Activated CD8-positive, alpha-beta memory T cell treated with anti-CD3 and anti-CD28 coated beads, Interleukin-2, amount 50 U/mL, for 4 hours (primary cell): ENCODE measurements around the gene CDX2.
"Not testable (repeated sequence)": the region's sequence is repeated elsewhere in the genome, so short reads cannot be mapped to it uniquely, and the experiment has no call there.

Experiments used
- DNase-seq: peaks from one replicate; pipeline ENCODE4 v3.0.0-alpha.2; 2020

The CDX2 gene

DNA sequence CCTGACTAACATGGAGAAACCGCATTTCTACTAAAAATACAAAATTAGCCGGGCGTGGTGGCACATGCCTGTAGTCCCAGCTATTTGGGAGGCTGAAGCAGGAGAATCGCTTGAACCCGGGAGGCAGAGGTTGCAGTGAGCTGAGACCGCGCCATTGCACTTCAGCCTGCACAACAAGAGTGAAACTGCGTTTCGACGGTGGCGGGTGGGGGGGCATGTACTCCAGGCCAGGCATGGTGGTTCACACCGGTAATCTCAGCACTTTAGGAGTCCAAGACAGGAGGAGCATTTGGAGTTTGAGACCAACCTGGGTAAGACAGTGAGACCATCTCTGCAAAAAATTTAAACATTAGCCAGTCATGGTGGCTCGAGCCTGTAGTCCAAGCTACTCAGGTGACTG is 4.9 kb downstream of the CDX2 start:
- DNase-seq = not testable (repeated sequence)

DNA sequence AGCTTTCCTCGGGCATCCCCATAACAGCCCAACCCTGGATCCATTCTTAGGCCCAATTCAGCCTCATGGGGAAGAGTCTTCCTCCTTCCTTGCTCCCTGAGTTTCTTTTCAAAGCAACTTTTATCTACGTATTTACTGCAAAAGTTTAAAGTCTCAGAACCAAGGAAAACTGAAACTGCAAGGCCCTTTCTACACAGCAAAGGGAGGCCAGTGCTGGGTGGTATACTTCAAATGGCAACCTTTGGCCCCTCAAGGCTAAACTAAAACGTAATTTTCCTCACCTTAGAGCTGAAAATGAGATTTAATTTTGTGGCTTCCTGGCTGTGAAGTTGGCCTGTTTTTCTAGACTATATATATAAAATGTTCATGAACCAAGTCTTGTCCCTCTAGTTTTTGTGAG is 5.6 kb downstream of the CDX2 start:
- no peak for DNase-seq

DNA sequence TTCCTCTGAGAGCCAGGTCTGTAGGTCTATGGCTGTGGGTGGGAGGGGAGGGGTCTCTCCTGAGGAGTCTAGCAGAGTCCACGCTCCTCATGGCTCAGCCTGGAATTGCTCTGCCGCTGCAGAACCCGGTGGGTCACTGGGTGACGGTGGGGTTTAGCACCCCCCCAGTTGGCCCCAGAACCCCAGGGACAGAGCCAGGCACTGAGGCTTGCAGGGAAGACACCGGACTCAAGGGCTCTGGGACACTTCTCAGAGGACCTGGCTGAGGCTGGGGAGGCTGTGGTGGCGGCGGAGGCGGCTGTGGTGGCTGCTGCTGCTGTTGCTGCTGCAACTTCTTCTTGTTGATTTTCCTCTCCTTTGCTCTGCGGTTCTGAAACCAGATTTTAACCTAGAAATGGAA is 6.1 kb downstream of the CDX2 start:
- no peak for DNase-seq

DNA sequence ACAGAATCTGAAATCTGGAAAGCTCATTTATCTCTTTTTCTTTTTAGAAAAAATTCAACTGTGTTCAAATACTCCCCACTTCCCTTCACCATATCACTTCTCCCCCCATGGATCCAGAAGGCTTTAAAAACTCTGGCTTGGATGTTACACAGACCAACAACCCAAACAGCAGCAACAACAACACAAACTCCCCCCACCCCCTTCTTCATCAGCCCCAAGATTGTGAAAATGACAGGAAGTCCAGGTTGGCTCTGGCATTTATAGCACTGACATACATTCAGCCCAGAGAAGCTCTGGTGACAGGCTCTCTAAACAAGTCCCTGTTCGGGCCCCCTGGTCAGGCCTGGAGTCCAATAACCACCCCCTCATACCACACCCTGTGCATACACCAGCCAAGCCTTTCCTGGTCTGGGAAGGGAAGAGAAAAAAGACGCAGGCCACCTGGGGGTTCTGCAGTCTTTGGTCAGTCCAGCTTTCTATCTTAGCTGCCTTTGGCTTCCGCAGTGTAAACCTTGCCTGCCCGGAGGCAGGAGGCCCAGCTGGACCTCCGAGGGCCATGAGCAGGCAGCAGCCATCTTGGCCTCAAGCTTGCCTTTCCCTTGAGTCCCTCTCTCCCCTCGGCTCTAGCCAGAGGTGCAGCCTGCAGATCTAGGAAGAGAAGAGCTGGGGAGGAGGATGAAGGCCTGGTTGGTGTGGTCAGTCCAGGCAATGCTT is 6.8 kb downstream of the CDX2 start:
- no peak for DNase-seq

DNA sequence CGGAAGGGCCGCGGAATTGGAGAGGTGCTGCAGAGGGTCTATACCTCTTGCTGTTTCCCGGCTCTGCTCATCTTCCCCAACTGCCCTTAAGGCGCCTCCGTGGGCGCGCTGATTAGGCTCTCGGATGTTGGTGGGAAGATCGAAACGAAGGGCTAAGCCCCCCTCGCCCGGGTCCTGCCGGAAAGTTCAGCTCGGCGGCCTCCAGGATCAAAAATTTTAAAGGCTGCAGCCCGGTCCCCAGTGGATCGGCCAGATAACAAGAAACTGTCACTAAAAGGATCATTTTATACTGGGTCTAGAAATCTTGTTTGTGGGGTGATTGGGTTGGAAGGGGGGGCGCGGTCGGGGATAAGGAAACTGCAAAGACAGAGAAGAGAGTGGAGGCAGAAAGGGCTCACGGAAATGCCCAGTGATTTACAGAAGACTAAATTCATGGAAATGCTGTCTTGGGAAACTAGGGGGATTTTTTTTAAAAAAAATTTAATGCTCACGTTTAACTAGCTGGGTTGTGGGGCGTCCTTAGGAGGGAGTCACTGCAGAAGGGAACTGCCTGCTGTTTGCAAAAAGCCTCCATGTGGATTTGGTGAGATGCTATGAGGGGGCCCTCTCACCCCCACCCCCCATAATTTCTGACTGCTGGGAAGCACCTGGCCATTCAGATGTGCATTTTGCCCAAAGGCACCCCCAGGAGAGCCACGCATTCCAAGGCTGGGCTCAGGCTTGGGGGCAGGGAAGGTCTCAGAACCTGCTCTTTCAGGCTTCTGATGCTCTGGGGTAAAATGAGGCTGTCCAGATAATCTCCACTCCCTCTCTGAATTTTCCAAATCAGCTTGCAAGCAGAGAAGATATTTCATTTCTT is 7.7 kb downstream of the CDX2 start:
- no peak for DNase-seq

DNA sequence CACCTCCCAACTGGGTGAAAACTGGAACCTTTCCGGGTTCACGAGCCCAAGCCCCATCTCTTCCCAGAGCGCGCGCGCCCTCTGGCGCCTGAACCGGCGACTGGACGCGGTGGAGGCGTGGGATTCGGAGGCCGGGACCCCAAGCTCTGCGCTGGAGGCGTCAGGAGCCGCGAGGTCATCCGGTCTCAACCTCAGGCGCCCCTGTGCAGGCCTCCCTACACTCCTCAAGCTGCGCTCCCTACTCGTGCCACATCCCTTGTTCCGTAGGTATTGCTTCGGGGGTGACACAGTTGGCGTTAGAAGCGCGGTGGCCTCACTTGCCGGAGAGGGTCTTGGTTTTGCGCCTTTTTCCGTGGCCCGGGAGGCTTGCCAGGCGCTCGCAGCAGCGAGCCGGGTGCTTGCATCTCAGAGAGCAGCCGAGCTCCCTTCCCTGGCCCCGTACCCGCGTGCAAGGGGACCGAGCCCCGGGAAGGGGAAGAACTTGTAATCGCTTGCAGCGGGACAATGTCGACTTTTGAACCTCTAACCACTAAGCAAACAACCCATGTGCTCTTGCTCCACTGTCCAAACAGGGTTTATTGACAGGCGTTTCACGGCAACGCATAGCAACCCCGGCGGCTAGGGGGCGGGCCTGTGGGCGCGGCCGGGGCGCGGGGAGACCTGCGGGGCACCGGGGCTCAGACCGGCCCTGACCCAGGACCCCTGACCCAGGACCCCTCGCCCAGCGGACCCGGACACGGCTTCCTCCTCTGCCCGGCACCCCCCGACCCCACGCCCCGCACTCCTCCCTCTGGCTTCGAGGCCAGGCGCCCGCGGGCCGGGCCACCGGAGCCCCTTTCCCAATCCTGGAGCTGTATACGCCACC is 8.5 kb downstream of the CDX2 start:
- DNase-seq = no peak

DNA sequence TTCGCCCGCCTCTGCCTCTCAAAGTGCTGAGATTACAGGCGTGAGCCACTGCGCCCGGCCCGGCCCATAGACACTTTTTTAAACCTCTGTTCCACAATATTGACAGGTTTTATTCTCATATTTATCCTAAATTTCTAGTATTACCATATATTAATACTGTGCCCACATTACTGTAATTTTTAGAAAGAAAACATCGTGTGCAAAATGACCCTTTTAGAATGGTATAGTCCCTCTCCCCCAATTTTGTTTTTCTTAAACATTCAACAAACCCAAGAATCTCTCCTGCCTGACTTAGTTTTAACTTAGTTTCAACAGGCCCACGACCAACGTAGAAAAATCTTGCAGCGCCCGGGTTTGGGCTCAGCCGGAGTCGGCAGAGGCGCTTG is 9.1 kb downstream of the CDX2 start:
- DNase-seq = no peak

DNA sequence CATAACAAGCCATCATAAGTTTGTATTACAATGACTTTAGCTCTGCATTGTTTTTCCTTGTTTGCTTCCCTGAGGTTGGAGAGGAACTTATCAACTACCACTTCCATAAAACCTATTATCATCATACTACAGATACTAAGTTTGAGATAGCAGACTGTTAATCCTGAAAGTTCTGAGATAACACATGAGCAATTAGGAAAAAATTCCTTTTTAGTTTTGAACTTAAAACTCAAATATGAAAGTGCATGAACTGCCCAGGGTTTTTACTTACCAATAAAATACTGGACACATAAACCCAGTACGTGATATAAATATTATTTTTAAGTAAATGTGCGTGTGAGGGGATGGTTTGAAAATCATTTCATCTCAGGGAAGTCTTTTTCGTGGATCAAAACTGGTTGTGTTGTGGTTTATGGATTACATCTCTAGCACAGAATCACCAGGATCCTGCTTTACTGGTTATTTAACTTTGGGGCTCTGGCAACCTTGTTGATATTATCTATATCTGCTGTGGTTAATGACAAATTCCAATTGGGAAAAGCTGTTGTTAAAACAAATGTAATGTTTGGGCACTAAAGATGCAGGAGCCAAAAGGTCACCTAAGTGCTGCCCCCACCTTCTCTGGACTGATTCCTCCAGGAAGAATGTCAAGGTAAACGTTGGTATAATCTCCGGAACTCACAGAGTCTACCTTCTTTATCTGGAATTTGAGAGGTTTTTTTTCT is 12.4 kb downstream of the CDX2 start:
- no peak for DNase-seq

DNA sequence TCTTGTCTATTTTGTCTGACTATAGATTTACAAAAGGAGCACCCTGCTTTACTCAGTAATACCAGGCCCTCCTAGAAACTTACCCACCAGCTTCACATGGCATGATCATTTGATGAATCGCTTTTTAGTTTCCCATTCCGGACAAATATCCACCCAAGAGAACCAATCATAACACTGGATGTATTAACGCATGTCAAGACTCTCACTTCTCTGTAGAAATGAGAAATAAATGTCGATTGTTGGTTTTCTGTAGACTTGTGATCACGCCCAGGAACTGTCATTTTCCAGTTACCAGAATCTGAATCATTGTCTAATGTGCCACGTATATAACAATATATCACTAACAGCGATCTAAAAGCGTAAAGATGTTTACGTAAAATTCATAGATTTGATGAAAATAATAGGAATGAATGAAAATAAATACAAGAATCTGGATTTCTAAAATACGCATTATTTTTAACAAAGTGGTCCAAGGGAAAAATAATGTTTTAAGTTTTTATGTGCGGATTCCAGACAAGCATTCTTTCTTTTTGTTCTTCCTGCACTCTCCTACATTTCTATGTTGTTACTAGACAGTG is 14.0 kb downstream of the CDX2 start:
- DNase-seq = no peak

DNA sequence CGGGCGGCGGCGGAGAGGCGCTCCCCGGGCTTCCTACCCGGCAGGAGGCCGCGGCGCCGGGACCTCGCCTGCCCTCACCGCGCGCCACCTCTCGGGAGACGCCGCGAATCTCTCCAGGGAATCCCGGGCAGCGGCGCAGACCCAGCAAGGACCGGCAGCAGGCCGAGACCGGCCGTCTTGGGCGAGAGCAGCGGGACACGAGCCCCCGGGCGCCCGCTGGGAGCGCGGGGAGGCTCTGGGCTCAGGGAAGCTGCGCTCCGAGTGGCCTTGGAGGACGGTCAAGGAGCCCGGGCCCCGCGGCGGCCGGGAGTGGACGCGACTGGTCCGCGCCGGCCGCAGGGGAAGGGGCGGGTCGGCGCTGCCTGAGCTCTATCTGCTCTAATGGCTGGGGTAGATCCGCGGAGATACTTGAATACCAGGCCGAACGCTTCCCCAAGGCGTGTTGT is 14.7 kb downstream of the CDX2 start:
- DNase-seq = no peak

DNA sequence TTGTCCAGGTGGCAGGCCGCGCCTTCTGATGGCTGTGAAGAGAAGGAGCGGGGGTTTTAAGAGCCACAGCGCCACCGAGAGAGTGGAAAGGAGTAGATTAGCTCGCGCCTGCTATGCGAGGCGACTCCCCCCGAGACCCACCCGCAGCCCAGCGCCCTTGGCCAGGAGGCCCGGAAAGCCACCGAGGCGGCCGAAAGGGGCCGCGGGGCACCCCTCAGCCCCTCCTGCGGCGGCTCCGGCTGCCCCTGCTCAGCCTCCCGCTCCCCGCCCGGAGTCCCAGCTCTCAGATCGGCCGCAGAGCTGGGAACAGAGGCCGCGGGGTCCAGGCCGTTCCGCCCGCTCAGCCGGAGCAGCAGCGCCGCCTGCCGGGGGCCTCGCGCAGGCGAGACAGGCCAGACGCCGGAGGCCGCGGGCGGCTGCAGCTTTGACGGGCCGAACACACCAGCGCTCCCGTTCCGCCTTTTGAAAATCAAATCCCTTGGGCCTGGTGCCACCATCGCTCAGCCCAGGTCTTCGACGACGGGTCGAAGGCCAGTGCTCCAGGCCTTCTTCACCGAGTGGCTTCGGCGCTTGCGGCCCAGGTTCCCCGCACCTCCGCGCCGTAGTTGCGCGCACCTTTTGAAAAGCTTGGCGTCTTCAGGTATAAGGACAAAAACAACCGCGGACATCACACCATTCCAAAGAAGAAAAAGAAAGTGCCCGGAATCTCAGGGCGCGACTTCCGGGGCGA is 15.3 kb downstream of the CDX2 start:
- DNase-seq = peak; percentile 59

DNA sequence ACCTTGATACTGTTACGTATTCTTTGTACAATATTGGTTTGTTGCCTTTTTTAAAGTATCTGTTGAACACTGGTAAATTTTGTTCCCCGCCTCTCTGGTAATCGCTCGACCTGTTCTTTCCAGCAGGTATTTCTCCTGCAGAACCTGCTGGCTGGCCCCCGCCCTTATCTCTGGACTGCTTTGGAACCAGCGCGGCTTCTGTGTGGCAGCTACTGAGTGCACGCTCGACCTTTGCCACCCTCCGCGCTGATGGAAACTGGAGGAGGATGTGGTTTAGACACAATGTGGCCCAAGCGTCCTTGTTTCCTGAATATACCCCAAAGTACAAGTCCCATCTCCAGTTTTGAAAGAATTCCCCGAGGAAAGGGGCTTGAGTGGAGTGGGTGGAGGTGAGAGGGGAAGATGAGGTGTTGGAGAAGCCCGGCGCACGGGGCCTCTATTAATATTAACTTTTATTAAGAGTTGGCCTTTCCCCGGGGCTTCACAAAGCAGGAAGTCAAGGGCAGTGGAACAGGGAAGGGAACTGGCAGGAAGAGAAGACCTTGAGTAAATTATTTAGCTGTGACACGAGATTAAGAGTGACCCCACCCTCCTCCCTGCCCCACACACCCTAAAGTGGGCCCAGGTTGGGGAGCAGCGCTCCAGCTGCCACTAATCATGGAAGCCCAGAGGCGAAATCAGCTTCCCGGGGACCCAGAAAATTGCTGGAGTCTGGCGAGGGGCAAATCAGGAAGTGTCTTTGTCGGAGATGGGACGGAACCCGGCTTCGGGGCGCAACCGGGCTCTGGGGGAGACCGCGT is 16.0 kb downstream of the CDX2 start:
- no peak for DNase-seq

DNA sequence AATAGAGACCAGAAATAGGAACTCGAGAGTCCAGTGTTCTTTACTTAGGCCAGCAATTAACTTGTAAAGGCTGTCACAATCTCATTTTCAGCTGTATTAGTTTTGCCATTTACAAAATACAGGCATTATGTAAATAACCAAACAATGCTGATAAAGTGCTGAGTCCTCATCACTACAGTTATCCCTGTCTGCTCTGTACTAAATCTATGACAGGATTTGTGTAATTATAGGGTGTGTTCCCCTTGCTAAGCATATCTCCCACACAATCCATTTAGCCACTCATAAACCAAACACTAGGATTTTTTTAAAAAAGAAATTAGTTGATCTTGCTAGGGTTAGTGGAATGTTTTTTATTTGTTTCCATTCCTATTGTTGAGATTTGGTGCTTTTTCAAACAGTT is 26.1 kb downstream of the CDX2 start:
- DNase-seq = no peak

DNA sequence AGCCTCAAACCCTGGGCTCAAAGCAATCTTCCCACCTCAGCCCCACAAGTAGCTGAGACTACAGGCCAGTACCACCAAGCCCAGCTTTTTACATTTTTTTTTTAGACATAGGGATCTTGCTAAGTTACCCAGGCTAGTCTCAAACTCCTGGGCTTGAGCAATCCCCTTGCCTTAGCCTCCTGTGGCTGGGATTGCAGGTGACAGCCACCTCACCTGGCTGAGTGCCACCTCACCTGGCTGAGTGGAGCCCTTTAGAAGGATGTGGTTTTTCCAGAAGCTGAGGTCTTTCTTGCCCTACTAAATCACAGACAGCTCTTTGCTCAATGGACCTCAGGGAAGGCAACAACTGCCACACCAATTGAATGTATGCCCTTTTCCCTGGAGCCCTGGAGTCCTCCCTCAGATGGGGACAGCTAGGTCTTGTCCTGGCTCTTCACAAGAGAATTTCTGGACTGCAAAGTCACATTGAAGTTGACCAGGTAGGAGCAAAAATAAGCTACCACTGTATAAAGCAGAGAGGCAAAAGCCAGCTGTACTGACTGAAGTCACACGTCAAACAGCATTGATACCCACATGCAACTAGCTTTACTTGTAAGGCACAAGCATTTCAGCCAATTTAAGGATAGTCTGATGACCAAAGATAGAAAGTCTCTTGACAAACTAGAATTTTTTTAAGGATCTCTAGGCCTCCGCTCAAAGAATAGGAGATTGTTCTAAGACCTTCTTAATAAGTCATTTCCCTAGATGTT is 35.4 kb downstream of the CDX2 start:
- no peak for DNase-seq

DNA sequence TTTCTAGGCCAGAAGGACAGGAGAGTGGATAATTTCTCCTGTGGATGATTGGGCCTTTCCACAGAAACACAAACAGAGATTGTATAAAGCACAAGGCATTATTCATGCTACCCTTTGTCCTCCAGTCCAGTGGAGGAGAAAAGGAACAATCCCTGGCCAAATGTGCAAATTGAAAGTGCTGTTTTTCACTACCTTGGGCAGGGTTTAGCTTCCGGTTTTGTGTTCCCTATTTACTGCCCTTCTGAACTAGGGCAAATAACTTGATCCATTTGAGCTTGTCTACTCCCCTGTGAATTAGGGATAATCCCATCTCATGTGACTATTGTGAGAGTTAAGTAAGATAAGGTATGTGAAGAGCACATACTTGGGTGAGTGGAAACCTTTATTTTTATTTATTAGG is 36.0 kb downstream of the CDX2 start:
- no peak for DNase-seq

DNA sequence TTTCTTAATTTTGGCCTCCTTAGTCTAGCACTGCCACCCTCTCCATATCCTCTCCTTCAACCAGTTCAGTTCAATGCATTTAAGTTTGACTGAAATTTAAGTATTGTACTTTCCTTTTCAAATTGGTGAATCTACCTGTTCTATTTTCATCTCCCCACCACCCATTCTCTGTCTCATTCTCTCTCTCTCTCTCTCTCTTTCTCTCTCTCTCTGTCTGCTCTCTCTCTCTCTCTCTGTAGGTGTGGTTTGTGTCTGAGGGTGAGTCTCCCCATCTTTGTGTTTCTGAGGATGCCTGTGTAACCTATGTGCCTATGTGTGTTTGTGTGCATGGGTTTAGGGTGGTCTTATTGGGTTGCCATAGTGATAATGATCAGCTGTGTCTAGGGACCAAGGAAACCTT is 39.2 kb downstream of the CDX2 start:
- DNase-seq = no peak

DNA sequence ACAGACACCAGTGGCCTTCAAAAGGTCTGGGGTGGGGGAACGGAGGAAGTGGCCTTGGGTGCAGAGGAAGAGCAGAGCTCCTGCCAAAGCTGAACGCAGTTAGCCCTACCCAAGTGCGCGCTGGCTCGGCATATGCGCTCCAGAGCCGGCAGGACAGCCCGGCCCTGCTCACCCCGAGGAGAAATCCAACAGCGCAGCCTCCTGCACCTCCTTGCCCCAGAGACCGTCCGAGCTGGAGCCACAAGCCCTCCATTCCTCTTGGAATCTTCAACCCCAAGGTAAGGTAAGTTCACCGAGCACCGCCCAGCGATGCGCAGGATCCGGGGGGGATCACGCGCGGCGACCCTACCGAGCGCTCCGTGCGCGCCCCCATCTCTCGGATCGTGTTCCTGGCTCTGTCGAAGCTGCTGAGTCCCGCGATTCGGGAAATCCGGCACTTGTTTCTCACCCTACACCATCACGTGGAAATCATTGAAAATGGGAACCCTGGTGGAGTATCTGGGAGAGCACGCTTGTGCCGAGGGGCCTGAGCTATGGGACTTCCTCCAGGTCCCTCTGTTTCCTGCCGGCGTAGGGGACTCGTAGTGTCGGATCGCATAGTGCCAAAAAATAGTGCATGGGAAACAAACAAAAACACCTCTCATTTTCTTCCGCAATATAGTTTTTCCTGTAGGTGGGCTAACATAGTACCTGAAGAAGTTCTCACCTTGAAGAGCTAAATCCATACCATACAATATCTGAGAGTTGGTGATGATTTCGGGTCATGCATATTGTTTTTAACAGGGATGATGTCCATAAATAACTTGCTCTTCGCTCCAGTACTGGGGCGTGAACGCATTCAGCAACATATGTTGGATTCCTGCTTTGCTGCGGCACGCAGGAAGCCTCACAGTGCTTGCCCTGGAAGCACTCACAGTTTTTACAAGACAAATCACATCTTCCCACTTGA is 40.0 kb downstream of the CDX2 start:
- no peak for DNase-seq

DNA sequence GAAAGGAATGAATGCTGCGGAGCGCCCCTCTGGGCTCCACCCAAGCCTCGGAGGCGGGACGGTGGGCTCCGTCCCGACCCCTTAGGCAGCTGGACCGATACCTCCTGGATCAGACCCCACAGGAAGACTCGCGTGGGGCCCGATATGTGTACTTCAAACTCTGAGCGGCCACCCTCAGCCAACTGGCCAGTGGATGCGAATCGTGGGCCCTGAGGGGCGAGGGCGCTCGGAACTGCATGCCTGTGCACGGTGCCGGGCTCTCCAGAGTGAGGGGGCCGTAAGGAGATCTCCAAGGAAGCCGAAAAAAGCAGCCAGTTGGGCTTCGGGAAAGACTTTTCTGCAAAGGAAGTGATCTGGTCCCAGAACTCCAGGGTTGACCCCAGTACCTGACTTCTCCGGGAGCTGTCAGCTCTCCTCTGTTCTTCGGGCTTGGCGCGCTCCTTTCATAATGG is 40.7 kb downstream of the CDX2 start:
- no peak for DNase-seq
